Activated naive CD8-positive, alpha-beta T cell treated with anti-CD3 and anti-CD28 coated beads, Interleukin-2, amount 50 U/mL, for 24 hours (primary cell): Measurements from ENCODE around the gene PUS7L.
"Not testable (repeated sequence)": the region's sequence is repeated elsewhere in the genome, so short reads cannot be mapped to it uniquely, and the experiment has no call there.

Experiments
- ATAC-seq: fragments of 150-1000 bp; cut with Tn5 transposase; one replicate; pipeline ENCODE4 v1.10.0; 2021
- DNase-seq: peaks from one replicate; pipeline ENCODE4 v3.0.0; 2021
- H3K27ac Mint-ChIP-seq: one replicate; pipeline ENCODE4 v1.8.0; 2021; ENCODE audit warnings: mild to moderate bottlenecking, mixed read lengths
- H3K27me3 Mint-ChIP-seq: one replicate; pipeline ENCODE4 v1.8.0; 2021; ENCODE audit warnings: mixed read lengths
- H3K36me3 Mint-ChIP-seq: one replicate; pipeline ENCODE4 v1.8.0; 2021; ENCODE audit warnings: low read depth, mixed read lengths
- H3K4me1 Mint-ChIP-seq: one replicate; pipeline ENCODE4 v1.8.0; 2021; ENCODE audit warnings: mixed read lengths
- H3K4me3 Mint-ChIP-seq: one replicate; pipeline ENCODE4 v1.8.0; 2021; ENCODE audit warnings: mild to moderate bottlenecking, moderate library complexity, mixed read lengths
- H3K9me3 Mint-ChIP-seq: one replicate; pipeline ENCODE4 v1.8.0; 2021; ENCODE audit warnings: mixed read lengths

Gene PUS7L

DNA sequence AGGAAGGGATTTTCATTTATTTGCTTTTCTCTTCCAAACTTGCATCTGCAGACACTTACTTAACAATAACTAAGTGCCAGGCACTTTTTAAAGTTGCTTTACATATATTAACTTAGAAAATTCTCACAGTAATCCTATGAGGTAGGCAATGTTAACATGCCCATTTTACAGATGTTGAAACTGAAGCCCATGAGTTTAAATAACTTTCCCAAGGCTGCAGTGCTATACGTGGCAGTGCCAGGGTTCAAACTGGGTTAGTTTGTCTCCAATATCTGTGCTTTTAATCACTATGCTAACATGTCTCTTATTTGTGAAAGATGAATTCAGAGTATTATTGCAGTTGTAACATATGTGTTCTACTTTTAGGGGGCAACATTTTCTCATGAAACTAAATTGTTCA is 29.9 kb downstream of the PUS7L start:
- ATAC-seq (no peak), DNase-seq (no peak)
- H3K9me3 Mint-ChIP-seq = no peaks in the 10 kb centered on the region
- H3K27me3 Mint-ChIP-seq = no peaks in the 10 kb centered on the region
- H3K27ac Mint-ChIP-seq = no peak overlapping the region
- H3K36me3 Mint-ChIP-seq = peaks cover 15% of the 10 kb centered on the region
- H3K4me3 Mint-ChIP-seq = no peak overlapping the region
- H3K4me1 Mint-ChIP-seq = peaks cover 12% of the 10 kb centered on the region

DNA sequence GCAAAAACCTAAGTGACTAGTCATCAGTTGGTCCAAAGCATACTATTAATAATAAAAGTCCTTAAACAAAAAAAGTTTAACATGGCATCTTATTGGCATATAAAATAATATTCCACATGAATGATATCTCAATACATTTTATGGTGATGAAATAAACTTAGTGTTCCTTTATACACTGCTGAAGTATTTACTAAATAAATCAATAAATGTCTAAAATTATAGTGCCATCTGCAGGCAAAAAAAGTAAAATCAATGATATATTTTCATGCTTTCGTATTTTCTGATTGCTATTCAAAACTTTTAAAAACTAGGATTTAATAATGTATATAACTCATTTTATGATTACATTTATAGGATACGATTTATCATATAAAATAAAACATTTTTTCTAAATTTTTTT is 30.5 kb downstream of the PUS7L start:
- DNase-seq (no peak), ATAC-seq (no peak)
- Mint-ChIP-seq H3K9me3 (no peaks in the 10 kb centered on the region), H3K27me3 (no peaks in the 10 kb centered on the region), H3K36me3 (peaks cover 14% of the 10 kb centered on the region), H3K4me3 (no peak overlapping the region), H3K27ac (no peak overlapping the region), H3K4me1 (peaks cover 12% of the 10 kb centered on the region)

DNA sequence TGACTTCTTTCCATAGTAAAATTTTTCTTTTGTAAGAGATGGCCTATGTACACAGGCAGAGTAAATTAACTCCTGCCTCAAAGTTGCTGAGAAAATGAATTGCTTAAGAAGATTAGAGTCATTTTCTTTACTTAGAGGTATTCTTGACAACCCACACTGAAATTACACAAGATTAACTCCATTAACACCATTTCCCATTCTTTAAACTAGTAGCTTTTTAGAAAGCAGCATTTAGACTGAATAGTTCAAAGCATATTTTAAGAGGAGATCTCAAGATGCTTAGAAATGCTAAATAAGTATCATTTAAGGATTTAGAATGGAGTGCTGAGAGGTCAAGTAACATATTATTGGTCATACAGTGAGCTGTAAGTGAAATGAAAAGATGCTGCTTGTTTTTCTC is 35.5 kb downstream of the PUS7L start:
- Mint-ChIP-seq H3K4me3 (no peak overlapping the region), H3K36me3 (peaks cover 14% of the 10 kb centered on the region), H3K4me1 (no peaks in the 10 kb centered on the region), H3K9me3 (no peaks in the 10 kb centered on the region), H3K27ac (no peak overlapping the region), H3K27me3 (no peaks in the 10 kb centered on the region)
- ATAC-seq (no peak), DNase-seq (no peak)

GRCh38 chr12:43722621-43723020 is 36.0 kb downstream of the PUS7L start:
- Mint-ChIP-seq H3K9me3 (no peaks in the 10 kb centered on the region), H3K27me3 (no peaks in the 10 kb centered on the region), H3K4me1 (no peaks in the 10 kb centered on the region), H3K4me3 (no peak overlapping the region), H3K36me3 (peaks cover 14% of the 10 kb centered on the region), H3K27ac (no peak overlapping the region)
- DNase-seq = no peak
- no peak for ATAC-seq

GRCh38 chr12:43711348-43711747 is 47.2 kb downstream of the PUS7L start:
- peaks cover 10% of the 10 kb centered on the region for H3K27me3 Mint-ChIP-seq
- no peaks in the 10 kb centered on the region for H3K36me3 Mint-ChIP-seq
- H3K4me3 Mint-ChIP-seq = no peak overlapping the region
- peaks cover 23% of the 10 kb centered on the region for H3K9me3 Mint-ChIP-seq
- ATAC-seq (no peak), DNase-seq (no peak)
- no peaks in the 10 kb centered on the region for H3K4me1 Mint-ChIP-seq
- no peak overlapping the region for H3K27ac Mint-ChIP-seq

DNA sequence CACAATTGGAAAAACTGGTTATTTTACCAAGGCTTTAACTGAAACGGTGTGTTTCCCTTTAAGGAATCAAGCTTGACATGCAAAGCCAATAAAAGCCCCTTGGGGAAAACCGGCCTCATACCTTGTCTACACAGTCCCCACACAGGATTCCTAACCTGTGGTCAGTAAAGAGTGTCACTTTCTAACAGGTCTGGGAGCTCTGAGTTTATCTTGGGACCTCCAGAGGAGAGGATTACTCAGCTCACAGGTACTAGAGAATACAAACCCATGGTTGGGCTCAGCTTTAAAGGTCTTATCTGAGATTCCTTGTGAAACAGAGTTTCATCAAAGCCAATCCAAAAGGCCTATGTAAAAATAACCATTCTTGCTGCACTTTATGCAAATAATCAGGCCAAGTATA is 54.8 kb downstream of the PUS7L start:
- H3K4me1 Mint-ChIP-seq, H3K27me3 Mint-ChIP-seq, H3K36me3 Mint-ChIP-seq, H3K4me3 Mint-ChIP-seq, ATAC-seq, DNase-seq, H3K27ac Mint-ChIP-seq: not testable (repeated sequence)
- H3K9me3 Mint-ChIP-seq = peaks cover 18% of the 10 kb centered on the region

GRCh38 chr12:43701194-43701593 is 57.4 kb downstream of the PUS7L start:
- not testable (repeated sequence) for ATAC-seq, H3K4me1 Mint-ChIP-seq, H3K4me3 Mint-ChIP-seq, DNase-seq, H3K27me3 Mint-ChIP-seq, H3K9me3 Mint-ChIP-seq, H3K36me3 Mint-ChIP-seq, H3K27ac Mint-ChIP-seq

GRCh38 chr12:43696154-43696553 is 62.4 kb downstream of the PUS7L start:
- DNase-seq (no peak), ATAC-seq (no peak)
- Mint-ChIP-seq H3K27ac (no peak overlapping the region), H3K4me3 (no peak overlapping the region), H3K27me3 (peaks cover 4% of the 10 kb centered on the region), H3K9me3 (no peaks in the 10 kb centered on the region), H3K36me3 (no peaks in the 10 kb centered on the region), H3K4me1 (peaks cover 4% of the 10 kb centered on the region)

DNA sequence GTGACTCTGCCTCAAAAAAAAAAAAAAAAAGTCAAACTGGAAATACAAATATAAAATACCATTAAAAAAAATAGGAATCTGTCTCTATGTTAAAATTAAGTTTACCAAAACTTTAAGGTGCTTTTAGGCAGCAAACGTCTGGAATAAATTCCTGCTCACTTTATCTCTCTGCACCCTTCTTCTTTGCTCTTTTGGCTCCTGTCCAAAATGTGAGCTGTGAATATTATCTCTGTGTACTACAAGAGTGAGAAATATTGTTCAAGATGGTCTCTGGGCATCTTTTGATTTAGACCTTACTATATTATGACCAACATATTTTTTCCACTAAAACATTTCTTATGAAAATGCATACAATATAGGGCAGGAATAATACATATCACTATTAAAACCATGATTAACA is 63.7 kb downstream of the PUS7L start:
- DNase-seq = no peak

GRCh38 chr12:43692064-43692463 is 66.5 kb downstream of the PUS7L start:
- H3K36me3 Mint-ChIP-seq = no peaks in the 10 kb centered on the region
- H3K4me1 Mint-ChIP-seq = peaks cover 4% of the 10 kb centered on the region
- no peak for DNase-seq
- H3K27ac Mint-ChIP-seq = peak overlapping the region; percentile 30
- peaks cover 6% of the 10 kb centered on the region for H3K27me3 Mint-ChIP-seq
- no peaks in the 10 kb centered on the region for H3K9me3 Mint-ChIP-seq
- no peak overlapping the region for H3K4me3 Mint-ChIP-seq
- no peak for ATAC-seq

More for the DNA sequence above, 63.7 kb downstream of the PUS7L start:
- no peak overlapping the region for H3K27ac Mint-ChIP-seq
- H3K27me3 Mint-ChIP-seq = peaks cover 4% of the 10 kb centered on the region
- H3K9me3 Mint-ChIP-seq = no peaks in the 10 kb centered on the region
- no peaks in the 10 kb centered on the region for H3K36me3 Mint-ChIP-seq
- no peak for ATAC-seq
- no peak overlapping the region for H3K4me3 Mint-ChIP-seq
- peaks cover 4% of the 10 kb centered on the region for H3K4me1 Mint-ChIP-seq

DNA sequence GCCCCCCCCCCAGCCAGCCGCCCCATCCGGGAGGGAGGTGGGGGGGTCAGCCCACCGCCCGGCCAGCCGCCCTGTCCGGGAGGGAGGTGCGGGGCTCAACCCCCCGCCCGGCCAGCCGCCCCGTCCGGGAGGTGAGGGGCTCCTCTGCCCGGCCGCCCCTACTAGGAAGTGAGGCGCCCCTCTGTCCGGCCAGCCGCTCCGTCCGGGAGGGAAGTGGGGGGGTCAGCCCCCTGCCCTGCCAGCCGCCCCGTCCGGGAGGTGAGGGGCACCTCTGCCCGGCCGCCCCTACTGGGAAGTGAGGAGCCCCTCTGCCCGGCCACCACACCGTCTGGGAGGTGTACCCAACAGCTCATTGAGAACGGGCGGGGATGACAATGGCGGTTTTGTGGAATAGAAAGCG is 73.1 kb downstream of the PUS7L start:
- not testable (repeated sequence) for ATAC-seq, DNase-seq, H3K27ac Mint-ChIP-seq

DNA sequence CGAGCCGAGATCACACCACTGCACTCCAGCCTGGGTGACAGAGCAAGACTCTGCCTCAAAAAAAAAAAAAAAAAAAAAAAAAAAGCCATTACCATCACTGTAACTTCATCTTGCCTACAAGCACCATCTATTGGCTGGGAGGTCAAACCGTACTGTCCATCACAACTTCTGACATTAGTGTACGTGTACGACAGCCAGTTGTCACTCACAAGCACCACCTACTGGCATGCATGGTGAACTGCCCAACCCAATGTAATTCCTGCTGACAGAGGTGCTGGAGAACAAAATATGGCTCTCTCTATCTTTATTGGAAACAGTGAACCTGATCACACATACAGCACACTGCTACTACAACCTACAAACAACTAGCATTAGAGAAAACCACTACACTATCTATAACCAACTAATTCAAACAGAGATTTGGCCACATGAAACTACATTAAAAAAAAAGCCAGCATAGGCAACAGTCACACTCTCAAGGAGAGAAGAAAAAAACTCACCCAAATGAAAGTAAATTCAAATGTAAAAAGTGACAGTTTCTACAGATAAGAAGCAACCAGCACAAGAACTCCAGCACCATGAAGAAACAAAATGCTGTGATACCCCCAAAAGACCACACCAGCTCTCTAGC is 82.3 kb downstream of the PUS7L start:
- ATAC-seq (no peak), DNase-seq (peak; percentile 14)
- Mint-ChIP-seq H3K27ac (no peak overlapping the region), H3K4me1 (no peaks in the 10 kb centered on the region), H3K27me3 (peaks cover 5% of the 10 kb centered on the region), H3K36me3 (no peaks in the 10 kb centered on the region), H3K4me3 (no peak overlapping the region), H3K9me3 (no peaks in the 10 kb centered on the region)

More for the DNA sequence above, 73.1 kb downstream of the PUS7L start:
- not testable (repeated sequence) for H3K9me3 Mint-ChIP-seq, H3K4me3 Mint-ChIP-seq, H3K36me3 Mint-ChIP-seq, H3K4me1 Mint-ChIP-seq, H3K27me3 Mint-ChIP-seq

GRCh38 chr12:43675048-43675904 is 83.3 kb downstream of the PUS7L start:
- no peak for ATAC-seq
- H3K9me3 Mint-ChIP-seq = no peaks in the 10 kb centered on the region

DNA sequence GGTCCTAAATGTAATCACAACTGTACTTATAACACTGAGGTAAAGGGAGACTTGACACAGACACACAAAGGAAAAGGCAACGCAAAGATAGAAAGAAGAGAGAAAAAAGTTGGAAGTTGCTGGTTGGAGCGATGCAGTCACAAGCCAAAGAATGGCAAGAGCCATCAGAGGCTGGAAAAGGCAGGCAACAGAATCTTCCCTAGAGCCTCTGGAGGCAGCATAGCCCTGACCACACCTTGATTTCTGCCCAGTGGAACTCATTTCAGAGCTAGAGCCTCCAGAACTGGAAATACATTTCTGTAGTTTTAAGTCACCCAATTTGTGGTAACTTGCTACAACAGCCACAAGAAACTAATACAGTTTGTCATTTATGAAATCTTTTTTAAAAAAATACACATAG is 89.2 kb downstream of the PUS7L start:
- DNase-seq (no peak), ATAC-seq (no peak)
- peaks cover 9% of the 10 kb centered on the region for H3K27me3 Mint-ChIP-seq
- H3K36me3 Mint-ChIP-seq = no peaks in the 10 kb centered on the region
- H3K27ac Mint-ChIP-seq = no peak overlapping the region
- no peaks in the 10 kb centered on the region for H3K9me3 Mint-ChIP-seq
- H3K4me3 Mint-ChIP-seq = no peak overlapping the region
- H3K4me1 Mint-ChIP-seq = no peaks in the 10 kb centered on the region

More at GRCh38 chr12:43675048-43675904, 83.3 kb downstream of the PUS7L start:
- Mint-ChIP-seq H3K27me3 (peaks cover 5% of the 10 kb centered on the region), H3K4me1 (no peaks in the 10 kb centered on the region), H3K36me3 (no peaks in the 10 kb centered on the region), H3K4me3 (no peak overlapping the region), H3K27ac (no peak overlapping the region)
- no peak for DNase-seq
